Esophagus muscularis mucosa (tissue), 4 donors: ENCODE results near the gene TMEM120B.

Experiments used
- EP300 ChIP-seq: sonication (generic); formaldehyde crosslinking; IDR thresholded peaks from one replicate; pipeline ENCODE4 v1.6.1; 2017; ENCODE audit warnings: antibody characterized with exemption
- POLR2A ChIP-seq: fragments of 450-650 bp; IDR thresholded peaks from one replicate; pipeline ENCODE4 v1.6.1; 2017; ENCODE audit warnings: antibody characterized with exemption, moderate library complexity, mild to moderate bottlenecking, low read depth
- POLR2AphosphoS5 ChIP-seq, 2 donors: sonication (generic); formaldehyde crosslinking; IDR thresholded peaks; one replicate each; pipeline ENCODE4 v1.6.1; 2017; ENCODE audit warnings: antibody characterized with exemption in 2 of 2
- TF ChIP-seq, protein P1 (sequence below), 3 experiments: fragments of 200-600 bp in 2 of 3; fragments of 450-650 bp in 1 of 3; sonication (generic) in 2 of 3; IDR thresholded peaks; one replicate each; pipeline ENCODE4 v1.5.1; 2017 to 2019; ENCODE audit warnings: antibody characterized with exemption in 3 of 3, mild to moderate bottlenecking in 2 of 3, moderate library complexity in 1 of 3

DNA sequence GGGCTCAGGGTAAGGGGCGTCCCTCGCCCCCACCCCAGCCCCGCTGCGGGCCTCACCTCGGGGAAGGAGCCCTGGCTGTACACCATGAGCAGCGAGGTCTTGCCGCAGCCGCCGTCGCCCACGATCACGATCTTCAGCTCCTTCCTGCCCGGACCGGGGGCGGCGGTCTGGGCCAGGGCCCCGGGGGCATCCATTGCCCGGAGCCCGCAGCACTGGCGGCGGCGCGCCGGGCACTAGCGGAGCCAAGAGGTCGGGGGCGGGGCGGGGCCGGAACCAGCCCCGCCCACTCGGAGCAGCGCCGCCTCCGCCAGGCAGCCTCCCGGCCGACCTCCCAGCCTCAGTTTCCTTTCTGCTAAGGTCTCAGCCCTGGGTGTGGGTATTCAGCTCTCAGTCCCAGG, 80.9 kb downstream of the TMEM120B start, which contains the start of gene RHOF:
- TF ChIP-seq, protein P1, sequence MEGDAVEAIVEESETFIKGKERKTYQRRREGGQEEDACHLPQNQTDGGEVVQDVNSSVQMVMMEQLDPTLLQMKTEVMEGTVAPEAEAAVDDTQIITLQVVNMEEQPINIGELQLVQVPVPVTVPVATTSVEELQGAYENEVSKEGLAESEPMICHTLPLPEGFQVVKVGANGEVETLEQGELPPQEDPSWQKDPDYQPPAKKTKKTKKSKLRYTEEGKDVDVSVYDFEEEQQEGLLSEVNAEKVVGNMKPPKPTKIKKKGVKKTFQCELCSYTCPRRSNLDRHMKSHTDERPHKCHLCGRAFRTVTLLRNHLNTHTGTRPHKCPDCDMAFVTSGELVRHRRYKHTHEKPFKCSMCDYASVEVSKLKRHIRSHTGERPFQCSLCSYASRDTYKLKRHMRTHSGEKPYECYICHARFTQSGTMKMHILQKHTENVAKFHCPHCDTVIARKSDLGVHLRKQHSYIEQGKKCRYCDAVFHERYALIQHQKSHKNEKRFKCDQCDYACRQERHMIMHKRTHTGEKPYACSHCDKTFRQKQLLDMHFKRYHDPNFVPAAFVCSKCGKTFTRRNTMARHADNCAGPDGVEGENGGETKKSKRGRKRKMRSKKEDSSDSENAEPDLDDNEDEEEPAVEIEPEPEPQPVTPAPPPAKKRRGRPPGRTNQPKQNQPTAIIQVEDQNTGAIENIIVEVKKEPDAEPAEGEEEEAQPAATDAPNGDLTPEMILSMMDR (IDR thresholded peaks at IDR 0.05) = no peak
- TF ChIP-seq POLR2AphosphoS5 (IDR thresholded peaks at IDR 0.05) = no peak
- no peak for TF ChIP-seq EP300
- TF ChIP-seq POLR2A = no peak
